ENCODE measurements around the gene FGD3.

The FGD3 gene

GRCh38 chr9:92931606-92932005 lies 15.7 kb upstream of the FGD3 start:
- DNase-seq (ENCODE audit: low spot score) (no peak), ATAC-seq (ENCODE audit: low read depth) (no peak)
- H3K9me3 ChIP-seq (ENCODE audit: severe bottlenecking) = no peaks in the 10 kb centered on the region
- no peaks in the 10 kb centered on the region for H3K27me3 ChIP-seq (ENCODE audit: insufficient read depth, poor library complexity, severe bottlenecking)
- no peak overlapping the region for H3K4me3 ChIP-seq (ENCODE audit: severe bottlenecking)
- H3K4me1 ChIP-seq (ENCODE audit: insufficient read depth, poor library complexity, severe bottlenecking) = peaks cover 14% of the 10 kb centered on the region
- no peaks in the 10 kb centered on the region for H3K36me3 ChIP-seq (ENCODE audit: low read depth)
- TF ChIP-seq CTCF (IDR thresholded peaks at IDR 0.05; ENCODE audit: poor library complexity, severe bottlenecking) = no peak
- H3K27ac ChIP-seq (ENCODE audit: poor library complexity, severe bottlenecking) = no peak overlapping the region

DNA sequence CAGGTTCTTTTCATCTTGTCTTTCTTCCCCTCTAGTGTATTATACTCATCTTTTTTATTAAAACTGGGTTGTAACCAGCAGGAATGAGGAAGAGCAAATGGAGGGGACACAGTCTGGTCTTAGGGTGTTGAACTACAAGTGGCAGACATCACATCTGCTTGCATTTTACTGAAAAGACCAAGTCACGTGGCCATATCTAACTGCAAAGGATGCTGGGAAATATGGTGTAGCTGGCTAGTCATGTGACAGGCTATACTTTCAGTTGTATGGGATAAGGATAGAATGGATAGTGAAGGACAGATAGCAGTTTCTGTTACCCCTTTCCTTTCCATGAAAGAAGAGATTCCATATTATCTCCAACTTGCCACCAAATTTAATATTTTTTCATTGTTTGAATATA lies 13.0 kb upstream of the FGD3 start:
- H3K27ac ChIP-seq (ENCODE audit: poor library complexity, severe bottlenecking) = no peak overlapping the region
- ATAC-seq (ENCODE audit: low read depth) = no peak
- TF ChIP-seq CTCF (IDR thresholded peaks at IDR 0.05; ENCODE audit: poor library complexity, severe bottlenecking) = no peak
- no peak for DNase-seq (ENCODE audit: low spot score)
- H3K36me3 ChIP-seq (ENCODE audit: low read depth) = no peaks in the 10 kb centered on the region
- H3K27me3 ChIP-seq (ENCODE audit: insufficient read depth, poor library complexity, severe bottlenecking) = no peaks in the 10 kb centered on the region
- H3K9me3 ChIP-seq (ENCODE audit: severe bottlenecking) = no peaks in the 10 kb centered on the region
- no peak overlapping the region for H3K4me3 ChIP-seq (ENCODE audit: severe bottlenecking)
- no peaks in the 10 kb centered on the region for H3K4me1 ChIP-seq (ENCODE audit: insufficient read depth, poor library complexity, severe bottlenecking)

DNA sequence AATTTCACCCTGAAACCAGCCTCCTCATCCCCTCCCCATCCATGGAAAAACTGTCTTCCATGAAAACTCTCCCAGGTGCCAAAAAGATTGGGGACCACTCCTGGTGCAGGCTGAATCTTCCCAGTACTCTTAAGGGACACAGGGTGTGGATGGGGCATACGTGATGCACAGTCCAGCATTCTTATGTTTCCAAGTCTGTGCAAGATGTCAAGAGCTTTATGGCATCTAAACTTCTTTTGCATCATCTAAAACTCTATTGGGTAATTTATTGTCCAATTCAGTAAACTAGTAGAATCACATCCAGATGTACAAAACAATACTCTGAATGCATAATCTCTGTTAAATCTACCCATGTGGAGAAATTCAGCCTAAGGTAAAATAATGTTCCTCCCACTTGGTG lies 9.3 kb upstream of the FGD3 start:
- H3K27ac ChIP-seq (ENCODE audit: poor library complexity, severe bottlenecking) = no peak overlapping the region
- no peak for TF ChIP-seq CTCF (IDR thresholded peaks at IDR 0.05; ENCODE audit: poor library complexity, severe bottlenecking)
- DNase-seq (ENCODE audit: low spot score) (no peak), ATAC-seq (ENCODE audit: low read depth) (no peak)
- no peaks in the 10 kb centered on the region for H3K4me1 ChIP-seq (ENCODE audit: insufficient read depth, poor library complexity, severe bottlenecking)
- no peaks in the 10 kb centered on the region for H3K36me3 ChIP-seq (ENCODE audit: low read depth)
- no peak overlapping the region for H3K4me3 ChIP-seq (ENCODE audit: severe bottlenecking)
- no peaks in the 10 kb centered on the region for H3K27me3 ChIP-seq (ENCODE audit: insufficient read depth, poor library complexity, severe bottlenecking)
- H3K9me3 ChIP-seq (ENCODE audit: severe bottlenecking) = no peaks in the 10 kb centered on the region

- Histone ChIP-seq H3K4me3 (ENCODE audit: severe bottlenecking) (no peak overlapping the region), H3K36me3 (ENCODE audit: low read depth) (no peaks in the 10 kb centered on the region), H3K27ac (ENCODE audit: poor library complexity, severe bottlenecking) (no peak overlapping the region), H3K9me3 (ENCODE audit: severe bottlenecking) (no peaks in the 10 kb centered on the region), H3K27me3 (ENCODE audit: insufficient read depth, poor library complexity, severe bottlenecking) (no peaks in the 10 kb centered on the region), H3K4me1 (ENCODE audit: insufficient read depth, poor library complexity, severe bottlenecking) (no peaks in the 10 kb centered on the region)
- ATAC-seq (ENCODE audit: low read depth) (no peak), DNase-seq (ENCODE audit: low spot score) (no peak)
- TF ChIP-seq CTCF (IDR thresholded peaks at IDR 0.05; ENCODE audit: poor library complexity, severe bottlenecking) = no peak
Measured at GRCh38 chr9:92941861-92942260, 5.5 kb upstream of the FGD3 start.

DNA sequence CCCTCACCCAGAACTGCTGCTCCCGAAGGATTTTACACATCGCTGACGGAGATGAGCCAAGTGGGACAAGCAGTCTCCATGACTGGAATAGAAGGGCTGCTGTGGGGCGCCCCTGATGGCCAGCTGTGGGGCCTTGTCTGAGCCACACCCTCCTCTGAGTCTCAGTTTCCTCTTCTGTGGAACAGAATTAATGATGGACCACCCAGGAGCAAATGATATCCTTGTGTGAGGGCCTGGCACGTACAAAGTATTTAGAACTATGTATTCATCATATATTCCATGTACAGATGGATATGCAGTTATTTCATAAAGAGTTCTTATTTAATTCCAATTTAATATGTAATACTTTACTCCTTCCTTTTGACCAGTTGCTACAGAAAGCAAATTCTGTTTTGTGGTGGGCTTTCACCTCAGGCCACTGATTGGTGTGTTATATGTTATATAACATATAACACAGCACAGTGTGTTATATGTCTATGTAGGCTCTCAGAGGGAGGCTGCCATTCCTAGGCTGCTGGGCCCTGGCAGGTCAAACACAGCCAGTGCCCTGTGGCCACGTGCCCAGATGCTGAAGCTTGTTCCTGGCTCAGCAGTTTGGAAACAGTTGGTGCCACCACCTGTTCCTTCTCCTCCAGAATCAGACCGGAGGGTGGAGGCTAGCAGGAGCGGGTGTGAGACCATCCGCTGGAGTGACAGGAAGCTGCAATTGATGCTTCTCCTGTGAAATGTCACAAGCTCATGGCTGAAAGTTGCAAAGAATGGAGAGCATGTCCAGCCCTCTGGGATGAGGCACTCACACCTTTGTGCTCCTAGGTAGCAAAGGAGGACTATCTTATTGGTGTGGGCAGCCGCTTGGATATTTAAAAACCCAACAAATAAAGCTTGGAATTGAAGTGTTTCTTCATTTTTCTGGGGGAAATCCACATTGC lies 4.4 kb upstream of the FGD3 start:
- H3K9me3 ChIP-seq (ENCODE audit: severe bottlenecking) = no peaks in the 10 kb centered on the region
- H3K27ac ChIP-seq (ENCODE audit: poor library complexity, severe bottlenecking) = no peak overlapping the region
- no peaks in the 10 kb centered on the region for H3K27me3 ChIP-seq (ENCODE audit: insufficient read depth, poor library complexity, severe bottlenecking)
- no peaks in the 10 kb centered on the region for H3K36me3 ChIP-seq (ENCODE audit: low read depth)
- ATAC-seq (ENCODE audit: low read depth) (no peak), DNase-seq (ENCODE audit: low spot score) (no peak)
- no peak overlapping the region for H3K4me3 ChIP-seq (ENCODE audit: severe bottlenecking)
- TF ChIP-seq CTCF (IDR thresholded peaks at IDR 0.05; ENCODE audit: poor library complexity, severe bottlenecking) = no peak
- no peaks in the 10 kb centered on the region for H3K4me1 ChIP-seq (ENCODE audit: insufficient read depth, poor library complexity, severe bottlenecking)

Measured in RWPE2 (cell line).